Islet of Langerhans (tissue), 1 donor: ENCODE data around the gene CARD11.

Experiments used
- FAIRE-seq: peaks from one replicate; lab custom pipeline; 2011; peaks lifted over from hg19 to GRCh38; lab: Jason Lieb, UNC

CARD11 gene

GRCh38 chr7:2905027-2905426 is 138.6 kb downstream of the CARD11 start:
- no peak for FAIRE-seq

- peak; percentile 55 for FAIRE-seq
Measured at GRCh38 chr7:2904202-2904601, 139.5 kb downstream of the CARD11 start.

GRCh38 chr7:2903682-2904162 is 139.9 kb downstream of the CARD11 start:
- FAIRE-seq, result no peak

- no peak for FAIRE-seq
Measured at GRCh38 chr7:2897023-2897422, 146.6 kb downstream of the CARD11 start.

- FAIRE-seq, result no peak
Measured at GRCh38 chr7:2896131-2896530, 147.5 kb downstream of the CARD11 start.

- no peak for FAIRE-seq
Measured at GRCh38 chr7:2894118-2894940, 149.3 kb downstream of the CARD11 start.

- no peak for FAIRE-seq
Measured at GRCh38 chr7:2893411-2893861, 150.2 kb downstream of the CARD11 start.

- no peak for FAIRE-seq
Measured at GRCh38 chr7:2892549-2892948, 151.1 kb downstream of the CARD11 start.

- no peak for FAIRE-seq
Measured at GRCh38 chr7:2887816-2888215, 155.9 kb downstream of the CARD11 start.

- FAIRE-seq, result peak; percentile 97
Measured at GRCh38 chr7:2886900-2887299, 156.8 kb downstream of the CARD11 start.

- FAIRE-seq, result no peak
Measured at GRCh38 chr7:2886391-2886790, 157.3 kb downstream of the CARD11 start.

- no peak for FAIRE-seq
Measured at GRCh38 chr7:2884161-2884560, 159.5 kb downstream of the CARD11 start.

GRCh38 chr7:2883101-2883500 is 160.6 kb downstream of the CARD11 start:
- no peak for FAIRE-seq

GRCh38 chr7:2882111-2882510 is 161.6 kb downstream of the CARD11 start:
- no peak for FAIRE-seq

- FAIRE-seq, result no peak
Measured at GRCh38 chr7:2880874-2881533, 162.7 kb downstream of the CARD11 start.

- no peak for FAIRE-seq
Measured at GRCh38 chr7:2880051-2880450, 163.6 kb downstream of the CARD11 start.

GRCh38 chr7:2879354-2879753 is 164.3 kb downstream of the CARD11 start:
- FAIRE-seq, result no peak

GRCh38 chr7:2878306-2878705 is 165.4 kb downstream of the CARD11 start:
- no peak for FAIRE-seq

GRCh38 chr7:2876031-2876731 is 167.5 kb downstream of the CARD11 start:
- no peak for FAIRE-seq

GRCh38 chr7:2873686-2874551 is 169.7 kb downstream of the CARD11 start:
- no peak for FAIRE-seq

GRCh38 chr7:2873146-2873545 is 170.5 kb downstream of the CARD11 start:
- FAIRE-seq, result no peak

GRCh38 chr7:2872296-2872874 is 171.3 kb downstream of the CARD11 start:
- peak; percentile 24 for FAIRE-seq
